GM19372 (cell line): ENCODE data around the gene NAV2.
"Not testable (repeated sequence)": the region's sequence is repeated elsewhere in the genome, so short reads cannot be mapped to it uniquely, and the experiment has no call there.

Experiments used
- ATAC-seq: cut with Tn5 transposase; IDR thresholded peaks from one replicate; pipeline ENCODE4 v1.9.1; 2021; ENCODE audit warnings: mild to moderate bottlenecking, low read depth, moderate library complexity; ENCODE audit not compliant: unreplicated experiment

NAV2 gene

GRCh38 chr11:19912958-19913892, 200.6 kb downstream of the NAV2 start:
- no peak for ATAC-seq

- no peak for ATAC-seq
Observed at GRCh38 chr11:19913893-19914249, 201.2 kb downstream of the NAV2 start.

DNA sequence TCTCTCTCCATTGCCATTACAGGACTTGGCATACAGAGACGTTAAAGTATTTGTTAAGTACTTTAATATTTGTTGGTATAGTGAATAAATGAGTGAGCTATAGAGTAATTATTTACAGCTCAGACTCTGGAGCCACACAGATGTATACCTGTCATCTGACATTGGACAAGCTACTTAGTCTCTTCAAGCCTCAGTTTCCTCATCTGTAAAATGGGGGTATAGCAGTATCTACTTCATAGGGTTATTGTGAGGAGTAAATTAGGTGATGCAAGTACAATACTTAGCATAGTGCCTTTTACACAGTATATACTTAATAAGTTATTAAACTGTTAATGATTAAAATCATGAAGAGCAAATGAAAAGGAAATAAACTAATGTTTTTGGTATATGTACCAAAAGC, 203.2 kb downstream of the NAV2 start:
- ATAC-seq, result no peak

DNA sequence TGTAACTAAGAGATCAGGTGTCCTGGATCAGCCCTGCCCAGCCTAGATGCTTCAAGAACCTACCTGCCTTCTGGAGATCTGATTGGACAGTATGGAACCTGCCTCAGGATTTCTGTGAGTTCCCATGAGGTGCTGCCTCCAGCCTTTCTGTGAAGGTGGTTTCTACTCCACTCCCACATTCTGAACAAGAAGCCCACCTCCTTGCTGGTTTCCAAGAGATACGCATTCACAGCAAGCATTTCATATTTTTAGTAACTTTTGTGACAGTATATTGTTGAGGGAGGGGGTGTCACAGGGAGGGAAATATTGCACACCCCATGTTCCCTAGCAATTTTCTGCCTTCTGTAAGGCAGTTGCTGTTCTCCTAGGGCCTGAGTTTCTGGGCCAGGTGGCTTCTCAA, 204.4 kb downstream of the NAV2 start:
- ATAC-seq, result no peak

GRCh38 chr11:19918302-19919049, 205.8 kb downstream of the NAV2 start:
- no peak for ATAC-seq

GRCh38 chr11:19919050-19919561, 206.5 kb downstream of the NAV2 start:
- no peak for ATAC-seq

- no peak for ATAC-seq
Observed at GRCh38 chr11:19920982-19921381, 208.3 kb downstream of the NAV2 start.

- ATAC-seq, result no peak
Observed at GRCh38 chr11:19921976-19922688, 209.5 kb downstream of the NAV2 start.

DNA sequence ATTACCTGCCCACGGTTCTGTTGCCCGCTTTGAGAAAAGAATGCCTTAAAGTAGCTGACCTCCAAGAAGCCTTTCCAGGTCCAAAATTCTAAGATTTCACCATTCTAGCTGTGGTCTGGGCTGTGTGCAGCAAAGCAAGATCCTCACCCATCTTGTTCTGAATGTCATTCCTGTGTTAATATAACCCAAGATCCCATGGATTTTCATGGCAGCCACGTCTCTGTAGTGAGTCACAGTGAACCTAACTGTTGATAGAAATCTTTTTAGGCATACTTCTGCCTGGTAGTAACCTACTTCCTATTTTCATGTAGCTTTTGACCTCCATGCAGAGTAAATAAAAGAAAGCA, 210.0 kb downstream of the NAV2 start:
- ATAC-seq, result no peak

- ATAC-seq, result no peak
Observed at GRCh38 chr11:19923626-19924025, 211.0 kb downstream of the NAV2 start.

- no peak for ATAC-seq
Observed at GRCh38 chr11:19924311-19924710, 211.7 kb downstream of the NAV2 start.

DNA sequence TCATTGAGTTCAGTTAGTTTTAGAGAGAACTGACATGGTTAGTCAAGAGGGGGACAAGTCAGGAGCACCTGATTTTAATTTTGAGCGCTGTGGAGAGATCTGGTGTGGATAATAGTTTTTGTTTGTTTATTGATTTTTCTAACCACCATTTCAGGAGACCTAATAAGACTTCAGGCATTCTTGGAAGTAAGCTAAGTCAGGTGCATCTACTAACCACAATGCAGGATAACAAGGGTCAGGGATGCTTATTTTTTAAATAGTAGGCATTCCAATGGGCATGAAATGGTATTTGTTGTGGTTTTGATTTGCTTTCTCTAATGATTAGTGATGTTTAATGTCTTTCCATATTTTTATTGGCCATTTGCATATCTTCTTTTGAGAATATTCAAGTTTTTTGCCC, 212.1 kb downstream of the NAV2 start:
- no peak for ATAC-seq

DNA sequence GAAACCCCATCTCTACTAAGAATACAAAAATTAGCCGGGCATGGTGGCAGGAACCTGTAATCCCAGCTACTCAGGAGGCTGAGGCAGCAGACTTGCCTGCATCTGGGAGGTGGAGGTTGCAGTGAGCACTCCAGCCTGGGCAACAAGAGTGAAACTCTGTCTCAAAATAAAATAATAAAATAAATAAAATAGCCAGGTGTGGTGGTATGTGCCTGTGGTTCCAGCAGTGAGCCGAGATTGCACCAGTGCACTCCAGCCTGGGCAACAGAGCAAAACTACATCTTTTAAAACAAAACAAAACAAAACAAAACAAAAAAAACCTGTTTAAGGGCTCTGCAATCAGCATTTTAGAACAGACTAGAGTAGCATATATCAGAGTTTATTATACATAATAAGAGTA, 214.8 kb downstream of the NAV2 start:
- ATAC-seq, result not testable (repeated sequence)

DNA sequence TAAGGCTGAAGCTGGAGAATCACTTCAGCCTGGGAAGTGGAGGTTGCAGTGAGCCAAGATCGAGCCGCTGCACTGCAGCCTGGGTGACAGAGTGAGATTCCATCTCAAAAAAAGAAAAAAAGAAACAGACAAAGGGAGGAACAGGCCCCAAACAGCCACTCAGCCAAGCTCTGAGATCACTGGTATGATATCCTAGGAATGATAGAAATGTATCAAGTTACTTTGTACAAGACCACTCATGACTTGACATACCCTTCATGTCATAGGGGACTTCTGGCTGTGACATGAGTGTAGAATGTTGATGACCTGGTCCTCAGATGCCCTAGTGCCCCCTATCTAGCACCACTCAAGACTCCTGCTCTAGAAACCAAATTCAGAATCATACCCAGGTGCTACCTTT, 216.5 kb downstream of the NAV2 start:
- no peak for ATAC-seq

GRCh38 chr11:19929655-19930054, 217.0 kb downstream of the NAV2 start:
- no peak for ATAC-seq

DNA sequence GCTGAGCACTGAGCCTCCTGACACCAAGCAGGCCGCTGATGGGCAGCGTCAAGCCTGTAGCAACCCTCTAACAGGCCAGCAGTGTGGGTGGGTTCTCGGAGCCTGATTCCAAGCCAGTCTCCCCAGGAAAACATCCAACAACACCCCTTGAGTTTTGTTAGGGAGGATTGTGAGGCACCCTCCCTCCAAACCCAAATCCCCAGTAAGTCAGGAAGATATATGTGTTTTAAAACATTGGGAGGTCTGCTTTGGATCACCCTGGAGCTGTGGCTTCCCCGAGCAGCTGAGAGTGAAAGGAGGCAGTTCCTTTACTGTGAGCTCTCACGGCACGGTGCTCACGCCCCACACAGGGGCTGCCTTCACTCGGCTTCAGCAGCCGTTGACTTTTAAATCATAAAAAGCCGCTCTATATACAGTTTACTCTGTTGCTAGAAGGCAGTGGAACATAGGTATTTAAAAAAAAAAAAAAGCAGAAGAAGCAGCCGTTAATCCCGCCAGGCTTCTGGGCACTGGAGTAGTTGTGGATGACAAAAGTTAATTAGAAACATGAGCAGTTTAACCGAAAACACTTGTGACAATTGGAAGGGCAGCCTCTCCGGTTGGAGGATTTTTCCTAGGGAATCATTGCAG, 218.6 kb downstream of the NAV2 start:
- ATAC-seq, result no peak

GRCh38 chr11:19931771-19932369, 219.2 kb downstream of the NAV2 start:
- ATAC-seq, result no peak

DNA sequence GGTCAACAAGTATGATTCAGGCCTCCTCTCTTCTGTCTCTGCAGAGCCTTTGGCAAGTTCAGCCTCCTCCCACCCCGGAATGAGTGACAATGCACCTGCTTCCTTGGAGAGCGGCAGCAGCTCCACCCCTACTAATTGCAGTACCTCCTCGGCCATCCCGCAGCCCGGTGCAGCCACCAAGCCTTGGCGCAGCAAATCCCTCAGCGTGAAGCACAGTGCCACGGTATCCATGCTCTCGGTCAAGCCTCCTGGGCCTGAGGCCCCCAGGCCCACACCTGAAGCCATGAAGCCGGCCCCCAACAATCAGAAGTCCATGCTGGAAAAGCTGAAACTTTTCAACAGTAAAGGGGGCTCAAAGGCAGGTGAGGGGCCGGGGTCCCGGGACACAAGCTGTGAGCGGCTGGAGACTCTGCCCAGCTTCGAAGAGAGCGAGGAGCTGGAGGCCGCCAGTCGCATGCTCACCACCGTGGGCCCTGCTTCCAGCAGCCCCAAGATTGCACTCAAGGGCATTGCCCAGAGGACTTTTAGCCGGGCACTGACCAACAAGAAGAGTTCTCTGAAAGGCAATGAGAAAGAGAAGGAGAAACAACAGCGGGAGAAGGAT, 220.6 kb downstream of the NAV2 start:
- no peak for ATAC-seq

- ATAC-seq, result no peak
Observed at GRCh38 chr11:19933801-19934488, 221.3 kb downstream of the NAV2 start.
